Vagina (tissue), 2 donors: Measurements from ENCODE around the gene KNDC1.
"Not testable (repeated sequence)": the region's sequence is repeated elsewhere in the genome, so short reads cannot be mapped to it uniquely, and the experiment has no call there.

Experiments used
- POLR2A ChIP-seq, 2 donors: fragments of 450-650 bp; IDR thresholded peaks; one replicate each; pipeline ENCODE4 v1.6.1; 2017; ENCODE audit warnings: antibody characterized with exemption in 2 of 2, mild to moderate bottlenecking in 2 of 2, moderate library complexity in 2 of 2
- POLR2AphosphoS5 ChIP-seq, 2 donors: sonication (generic); formaldehyde crosslinking; IDR thresholded peaks; one replicate each; pipeline ENCODE4 v1.9.0; 2017; ENCODE audit warnings: antibody characterized with exemption in 2 of 2, mild to moderate bottlenecking in 2 of 2, low read depth in 1 of 2; ENCODE audit not compliant: insufficient read depth in 1 of 2
- TF ChIP-seq, protein P1 (sequence below), 3 experiments: fragments of 450-650 bp in 2 of 3; fragments of 200-600 bp in 1 of 3; sonication (generic) in 1 of 3; IDR thresholded peaks; one replicate each; pipeline ENCODE4 v1.5.1; 2017 to 2019; ENCODE audit warnings: antibody characterized with exemption in 3 of 3, mild to moderate bottlenecking in 2 of 3, moderate library complexity in 2 of 3

GRCh38 chr10:133151071-133151470, 8.9 kb upstream of the KNDC1 start:
- TF ChIP-seq POLR2A (IDR thresholded peaks at IDR 0.05); POLR2AphosphoS5 (IDR thresholded peaks at IDR 0.05; ENCODE audit: insufficient read depth in 1 of 2, low read depth in 1 of 2): not testable (repeated sequence)
- TF ChIP-seq, protein P1, sequence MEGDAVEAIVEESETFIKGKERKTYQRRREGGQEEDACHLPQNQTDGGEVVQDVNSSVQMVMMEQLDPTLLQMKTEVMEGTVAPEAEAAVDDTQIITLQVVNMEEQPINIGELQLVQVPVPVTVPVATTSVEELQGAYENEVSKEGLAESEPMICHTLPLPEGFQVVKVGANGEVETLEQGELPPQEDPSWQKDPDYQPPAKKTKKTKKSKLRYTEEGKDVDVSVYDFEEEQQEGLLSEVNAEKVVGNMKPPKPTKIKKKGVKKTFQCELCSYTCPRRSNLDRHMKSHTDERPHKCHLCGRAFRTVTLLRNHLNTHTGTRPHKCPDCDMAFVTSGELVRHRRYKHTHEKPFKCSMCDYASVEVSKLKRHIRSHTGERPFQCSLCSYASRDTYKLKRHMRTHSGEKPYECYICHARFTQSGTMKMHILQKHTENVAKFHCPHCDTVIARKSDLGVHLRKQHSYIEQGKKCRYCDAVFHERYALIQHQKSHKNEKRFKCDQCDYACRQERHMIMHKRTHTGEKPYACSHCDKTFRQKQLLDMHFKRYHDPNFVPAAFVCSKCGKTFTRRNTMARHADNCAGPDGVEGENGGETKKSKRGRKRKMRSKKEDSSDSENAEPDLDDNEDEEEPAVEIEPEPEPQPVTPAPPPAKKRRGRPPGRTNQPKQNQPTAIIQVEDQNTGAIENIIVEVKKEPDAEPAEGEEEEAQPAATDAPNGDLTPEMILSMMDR (IDR thresholded peaks at IDR 0.05) = not testable (repeated sequence)
